ENCODE results near the gene DUS2.
"Not testable (repeated sequence)": the region's sequence is repeated elsewhere in the genome, so short reads cannot be mapped to it uniquely, and the experiment has no call there.

The DUS2 gene

GRCh38 chr16:68022278-68022727 lies 781 bp upstream of the DUS2 start:
- Histone ChIP-seq H3K36me3 (ENCODE audit: control insufficient read depth in 4 of 4, insufficient read depth in 4 of 4, low read length in 3 of 4) (peaks cover 0 to 26% (median 10%) of the 10 kb centered on the region in 4 experiments), H3K4me3 (ENCODE audit: control insufficient read depth in 1 of 7, extremely low read depth in 1 of 7, insufficient read depth in 4 of 7, low read depth in 2 of 7, low read length in 6 of 7) (peak overlapping the region; percentile 93 to 98 (median 95)), H3K9me3 (ENCODE audit: control extremely low read depth in 1 of 5, control insufficient read depth in 4 of 5, insufficient read depth in 2 of 5, low read depth in 1 of 5, low read length in 4 of 5) (no peaks in the 10 kb centered on the region), H3K27ac (ENCODE audit: insufficient read depth in 1 of 2, low read depth in 1 of 2, low read length in 2 of 2, poor library complexity in 1 of 2, severe bottlenecking in 2 of 2) (peak overlapping the region; percentile 82 to 92), H3K27me3 (replicated peaks in 2 of 5; ENCODE audit: control insufficient read depth in 4 of 5, insufficient read depth in 5 of 5, low read length in 4 of 5) (no peaks in the 10 kb centered on the region), H3K4me1 (ENCODE audit: control extremely low read depth in 1 of 4, control insufficient read depth in 4 of 4, insufficient read depth in 4 of 4, low read length in 3 of 4) (peaks cover 7 to 29% (median 23%) of the 10 kb centered on the region in 4 experiments)
- ChIA-PET CTCF (interaction anchor here (0.9 to 3.3 kb wide), 7 partner anchors 16 to 206 kb away, joined by 3 to 19 read pairs (median 4); no protein-coding TSS in a partner anchor), POLR2A (interaction anchor here (0.6 to 2.0 kb wide), 8 partner anchors 9 to 37 kb away, joined by 3 to 14 read pairs (median 5); partner anchors contain the start of gene DPEP2)
- DNase-seq, result no peak
- 15% methylated on average over 18 of the region's 19 CpGs for WGBS (ENCODE audit: insufficient coverage)

- H3K4me3 ChIP-seq (ENCODE audit: control insufficient read depth in 1 of 7, extremely low read depth in 1 of 7, insufficient read depth in 4 of 7, low read depth in 2 of 7, low read length in 6 of 7), result no peak overlapping the region
- ChIA-PET POLR2A (no interaction called here), CTCF (interaction anchor here (1.1 to 2.4 kb wide), 6 partner anchors 11 to 51 kb away, joined by 3 to 7 read pairs (median 4); partner anchors contain the start of gene DPEP2NB)
- WGBS (ENCODE audit: insufficient coverage), result 96% methylated on average over 2 of the region's 3 CpGs
- peaks cover 6 to 33% (median 18%) of the 10 kb centered on the region in 4 experiments for H3K36me3 ChIP-seq (ENCODE audit: control insufficient read depth in 4 of 4, insufficient read depth in 4 of 4, low read length in 3 of 4)
- no peaks in the 10 kb centered on the region for H3K27me3 ChIP-seq (replicated peaks in 2 of 5; ENCODE audit: control insufficient read depth in 4 of 5, insufficient read depth in 5 of 5, low read length in 4 of 5)
- no peak overlapping the region for H3K27ac ChIP-seq (ENCODE audit: insufficient read depth in 1 of 2, low read depth in 1 of 2, low read length in 2 of 2, poor library complexity in 1 of 2, severe bottlenecking in 2 of 2)
- H3K9me3 ChIP-seq (ENCODE audit: control extremely low read depth in 1 of 5, control insufficient read depth in 4 of 5, insufficient read depth in 2 of 5, low read depth in 1 of 5, low read length in 4 of 5), result no peaks in the 10 kb centered on the region
- peaks cover 0 to 6% (median 4%) of the 10 kb centered on the region in 4 experiments for H3K4me1 ChIP-seq (ENCODE audit: control extremely low read depth in 1 of 4, control insufficient read depth in 4 of 4, insufficient read depth in 4 of 4, low read length in 3 of 4)
- DNase-seq, result no peak
Measured at GRCh38 chr16:68028996-68029395, 5.9 kb downstream of the DUS2 start.

GRCh38 chr16:68030108-68030507 lies 7.0 kb downstream of the DUS2 start:
- H3K4me1 ChIP-seq (ENCODE audit: control extremely low read depth in 1 of 4, control insufficient read depth in 4 of 4, insufficient read depth in 4 of 4, low read length in 3 of 4); DNase-seq; H3K9me3 ChIP-seq (ENCODE audit: control extremely low read depth in 1 of 5, control insufficient read depth in 4 of 5, insufficient read depth in 2 of 5, low read depth in 1 of 5, low read length in 4 of 5); H3K27me3 ChIP-seq (replicated peaks in 2 of 5; ENCODE audit: control insufficient read depth in 4 of 5, insufficient read depth in 5 of 5, low read length in 4 of 5); POLR2A ChIA-PET; H3K27ac ChIP-seq (ENCODE audit: insufficient read depth in 1 of 2, low read depth in 1 of 2, low read length in 2 of 2, poor library complexity in 1 of 2, severe bottlenecking in 2 of 2); H3K4me3 ChIP-seq (ENCODE audit: control insufficient read depth in 1 of 7, extremely low read depth in 1 of 7, insufficient read depth in 4 of 7, low read depth in 2 of 7, low read length in 6 of 7): not testable (repeated sequence)
- CTCF ChIA-PET, result interaction anchor here (1.1 to 2.4 kb wide), 3 partner anchors 10 to 38 kb away, joined by 3 to 7 read pairs (median 3); no protein-coding TSS in a partner anchor
- peaks cover 6 to 33% (median 18%) of the 10 kb centered on the region in 4 experiments for H3K36me3 ChIP-seq (ENCODE audit: control insufficient read depth in 4 of 4, insufficient read depth in 4 of 4, low read length in 3 of 4)
- WGBS (ENCODE audit: insufficient coverage), result 100% methylated on average over 5 of the region's 6 CpGs

GRCh38 chr16:68031951-68032350 lies 8.9 kb downstream of the DUS2 start:
- Histone ChIP-seq H3K27ac (ENCODE audit: insufficient read depth in 1 of 2, low read depth in 1 of 2, low read length in 2 of 2, poor library complexity in 1 of 2, severe bottlenecking in 2 of 2) (no peak overlapping the region), H3K27me3 (replicated peaks in 2 of 5; ENCODE audit: control insufficient read depth in 4 of 5, insufficient read depth in 5 of 5, low read length in 4 of 5) (no peaks in the 10 kb centered on the region), H3K36me3 (ENCODE audit: control insufficient read depth in 4 of 4, insufficient read depth in 4 of 4, low read length in 3 of 4) (peaks cover 6 to 25% (median 15%) of the 10 kb centered on the region in 4 experiments), H3K4me1 (ENCODE audit: control extremely low read depth in 1 of 4, control insufficient read depth in 4 of 4, insufficient read depth in 4 of 4, low read length in 3 of 4) (no peaks in the 10 kb centered on the region), H3K4me3 (ENCODE audit: control insufficient read depth in 1 of 7, extremely low read depth in 1 of 7, insufficient read depth in 4 of 7, low read depth in 2 of 7, low read length in 6 of 7) (no peak overlapping the region), H3K9me3 (ENCODE audit: control extremely low read depth in 1 of 5, control insufficient read depth in 4 of 5, insufficient read depth in 2 of 5, low read depth in 1 of 5, low read length in 4 of 5) (no peaks in the 10 kb centered on the region)
- WGBS (ENCODE audit: insufficient coverage), result 100% methylated on average over 1 of the region's 2 CpGs
- DNase-seq, result no peak
- ChIA-PET CTCF (interaction anchor here (0.7 to 1.2 kb wide), 2 partner anchors 8 to 9 kb away, joined by 3 read pairs; no protein-coding TSS in a partner anchor), POLR2A (no interaction called here)

- CTCF ChIA-PET, result interaction anchor here (0.7 kb wide), 1 partner anchor 21 kb away, joined by 3 read pairs; no protein-coding TSS in a partner anchor
- no peaks in the 10 kb centered on the region for H3K27me3 ChIP-seq (replicated peaks in 2 of 5; ENCODE audit: control insufficient read depth in 4 of 5, insufficient read depth in 5 of 5, low read length in 4 of 5)
Measured at GRCh38 chr16:68033101-68033500, 10.0 kb downstream of the DUS2 start.

GRCh38 chr16:68035227-68035626 lies 12.1 kb downstream of the DUS2 start:
- Histone ChIP-seq H3K4me1 (ENCODE audit: control extremely low read depth in 1 of 4, control insufficient read depth in 4 of 4, insufficient read depth in 4 of 4, low read length in 3 of 4) (peaks cover 5 to 17% (median 13%) of the 10 kb centered on the region in 4 experiments), H3K9me3 (ENCODE audit: control extremely low read depth in 1 of 5, control insufficient read depth in 4 of 5, insufficient read depth in 2 of 5, low read depth in 1 of 5, low read length in 4 of 5) (no peaks in the 10 kb centered on the region), H3K36me3 (ENCODE audit: control insufficient read depth in 4 of 4, insufficient read depth in 4 of 4, low read length in 3 of 4) (peaks cover 2 to 21% (median 7%) of the 10 kb centered on the region in 4 experiments), H3K27ac (ENCODE audit: insufficient read depth in 1 of 2, low read depth in 1 of 2, low read length in 2 of 2, poor library complexity in 1 of 2, severe bottlenecking in 2 of 2) (no peak overlapping the region), H3K4me3 (ENCODE audit: control insufficient read depth in 1 of 7, extremely low read depth in 1 of 7, insufficient read depth in 4 of 7, low read depth in 2 of 7, low read length in 6 of 7) (no peak overlapping the region), H3K27me3 (replicated peaks in 2 of 5; ENCODE audit: control insufficient read depth in 4 of 5, insufficient read depth in 5 of 5, low read length in 4 of 5) (no peaks in the 10 kb centered on the region)
- DNase-seq, result no peak
- no CpG with 5 or more reads among the region's 2 CpGs for WGBS (ENCODE audit: insufficient coverage)
- ChIA-PET POLR2A (no interaction called here), CTCF (interaction anchor here (1.0 kb wide), 2 partner anchors 41 to 51 kb away, joined by 3 to 4 read pairs; no protein-coding TSS in a partner anchor)

More at GRCh38 chr16:68033101-68033500, 10.0 kb downstream of the DUS2 start:
- Histone ChIP-seq H3K27ac (ENCODE audit: insufficient read depth in 1 of 2, low read depth in 1 of 2, low read length in 2 of 2, poor library complexity in 1 of 2, severe bottlenecking in 2 of 2) (no peak overlapping the region), H3K9me3 (ENCODE audit: control extremely low read depth in 1 of 5, control insufficient read depth in 4 of 5, insufficient read depth in 2 of 5, low read depth in 1 of 5, low read length in 4 of 5) (no peaks in the 10 kb centered on the region), H3K4me1 (ENCODE audit: control extremely low read depth in 1 of 4, control insufficient read depth in 4 of 4, insufficient read depth in 4 of 4, low read length in 3 of 4) (peaks cover 4 to 7% (median 5%) of the 10 kb centered on the region in 4 experiments), H3K36me3 (ENCODE audit: control insufficient read depth in 4 of 4, insufficient read depth in 4 of 4, low read length in 3 of 4) (peaks cover 4 to 20% (median 8%) of the 10 kb centered on the region in 4 experiments), H3K4me3 (ENCODE audit: control insufficient read depth in 1 of 7, extremely low read depth in 1 of 7, insufficient read depth in 4 of 7, low read depth in 2 of 7, low read length in 6 of 7) (no peak overlapping the region)
- DNase-seq, result no peak
- WGBS (ENCODE audit: insufficient coverage), result 89% methylated on average over 2 of the region's 2 CpGs
- POLR2A ChIA-PET, result interaction anchor here (0.6 kb wide), 1 partner anchor 11 kb away, joined by 3 read pairs; no protein-coding TSS in a partner anchor

Measured in common myeloid progenitor, CD34-positive (primary cell).